Ascending aorta (tissue), 2 donors: Measurements from ENCODE around the gene SLC2A2. TPM values are rescaled to one million over a fixed set of nuclear protein-coding genes. Genes with fewer than 3 reads are reported as not detected.

Experiments used
- DNase-seq, 2 donors: peaks; one replicate each; pipeline ENCODE4 v3.0.0-alpha.2; 2019; ENCODE audit warnings: low spot score in 2 of 2
- H3K27ac ChIP-seq, 2 donors: fragments of 200-600 bp; sonication (generic); one replicate each; pipeline ENCODE4 v1.5.1; 2016 to 2017; ENCODE audit warnings: mild to moderate bottlenecking in 1 of 2
- H3K27me3 ChIP-seq: fragments of 200-600 bp; sonication (generic); one replicate; pipeline ENCODE4 v1.5.1; 2017
- H3K36me3 ChIP-seq, 2 donors: fragments of 200-600 bp; sonication (generic); one replicate each; pipeline ENCODE4 v1.5.1; 2016
- H3K4me1 ChIP-seq, 2 donors: fragments of 200-600 bp; sonication (generic); one replicate each; pipeline ENCODE4 v1.5.1; 2016 to 2017; ENCODE audit warnings: mild to moderate bottlenecking in 1 of 2
- H3K4me3 ChIP-seq, 2 donors: fragments of 200-600 bp; sonication (generic); one replicate each; pipeline ENCODE4 v1.5.1; 2016 to 2017; ENCODE audit warnings: mild to moderate bottlenecking in 1 of 2
- H3K9me3 ChIP-seq, 2 donors: fragments of 200-600 bp; sonication (generic); one replicate each; pipeline ENCODE4 v1.5.1; 2016
- intact Hi-C: fragments of 100-400 bp; cut with DNase I; formaldehyde crosslinking; loops from one replicate; pipeline ENCODE4 v1.15.1; 2023
- total RNA-seq: library from RNA; depleted of rRNA; stranded (reverse); fragments of >200 nt; gene quantifications from one replicate; pipeline ENCODE4 v1.1.0, GENCODE V29; 2016
- TF ChIP-seq, protein P1 (sequence below), 3 experiments: fragments of 200-600 bp in 2 of 3; fragments of 450-650 bp in 1 of 3; sonication (generic) in 2 of 3; IDR thresholded peaks; one replicate each; pipeline ENCODE4 v1.5.1; 2016 to 2019; ENCODE audit warnings: antibody characterized with exemption in 3 of 3, mild to moderate bottlenecking in 1 of 3, moderate library complexity in 1 of 3

Gene SLC2A2
- total RNA-seq, 1 donor from 2014 or later, result not detected

- intact Hi-C loops, result no loop called here
- H3K9me3 ChIP-seq, result no peaks in the 10 kb centered on the region
- TF ChIP-seq, protein P1, sequence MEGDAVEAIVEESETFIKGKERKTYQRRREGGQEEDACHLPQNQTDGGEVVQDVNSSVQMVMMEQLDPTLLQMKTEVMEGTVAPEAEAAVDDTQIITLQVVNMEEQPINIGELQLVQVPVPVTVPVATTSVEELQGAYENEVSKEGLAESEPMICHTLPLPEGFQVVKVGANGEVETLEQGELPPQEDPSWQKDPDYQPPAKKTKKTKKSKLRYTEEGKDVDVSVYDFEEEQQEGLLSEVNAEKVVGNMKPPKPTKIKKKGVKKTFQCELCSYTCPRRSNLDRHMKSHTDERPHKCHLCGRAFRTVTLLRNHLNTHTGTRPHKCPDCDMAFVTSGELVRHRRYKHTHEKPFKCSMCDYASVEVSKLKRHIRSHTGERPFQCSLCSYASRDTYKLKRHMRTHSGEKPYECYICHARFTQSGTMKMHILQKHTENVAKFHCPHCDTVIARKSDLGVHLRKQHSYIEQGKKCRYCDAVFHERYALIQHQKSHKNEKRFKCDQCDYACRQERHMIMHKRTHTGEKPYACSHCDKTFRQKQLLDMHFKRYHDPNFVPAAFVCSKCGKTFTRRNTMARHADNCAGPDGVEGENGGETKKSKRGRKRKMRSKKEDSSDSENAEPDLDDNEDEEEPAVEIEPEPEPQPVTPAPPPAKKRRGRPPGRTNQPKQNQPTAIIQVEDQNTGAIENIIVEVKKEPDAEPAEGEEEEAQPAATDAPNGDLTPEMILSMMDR (IDR thresholded peaks at IDR 0.05), result no peak
Measured at GRCh38 chr3:171044835-171045793, 18.6 kb upstream of the SLC2A2 start.

GRCh38 chr3:171044384-171044783 is 17.9 kb upstream of the SLC2A2 start:
- H3K4me3 ChIP-seq, result no peak overlapping the region
- TF ChIP-seq, protein P1 (IDR thresholded peaks at IDR 0.05), result no peak
- no peak for DNase-seq
- no peak overlapping the region for H3K27ac ChIP-seq
- H3K4me1 ChIP-seq, result no peaks in the 10 kb centered on the region
- H3K9me3 ChIP-seq, result no peaks in the 10 kb centered on the region
- no peaks in the 10 kb centered on the region for H3K27me3 ChIP-seq
- no peaks in the 10 kb centered on the region for H3K36me3 ChIP-seq
- intact Hi-C loops, result no loop called here

More at GRCh38 chr3:171044835-171045793, 18.6 kb upstream of the SLC2A2 start:
- Histone ChIP-seq H3K4me1 (no peaks in the 10 kb centered on the region), H3K27me3 (no peaks in the 10 kb centered on the region), H3K4me3 (no peak overlapping the region), H3K27ac (no peak overlapping the region), H3K36me3 (no peaks in the 10 kb centered on the region)
- DNase-seq, result no peak

DNA sequence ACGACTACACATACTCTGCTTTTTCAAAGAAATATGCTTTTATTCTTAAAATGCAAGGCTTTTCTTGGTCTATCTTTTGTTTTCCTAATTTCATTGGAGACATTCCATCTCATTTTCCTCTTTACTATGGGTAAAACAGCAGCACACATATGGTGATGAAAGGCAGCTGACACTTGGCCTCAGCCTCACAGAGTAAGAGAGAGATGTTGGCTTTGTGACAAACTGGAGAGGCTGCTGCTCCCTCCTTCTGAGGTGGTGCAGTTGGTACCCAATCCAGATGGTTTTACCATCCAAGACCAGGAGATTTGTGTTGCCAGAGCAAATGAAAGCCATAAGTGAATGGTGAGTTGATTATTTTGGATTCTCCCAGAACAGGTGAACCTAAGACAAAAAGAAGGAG is 13.2 kb upstream of the SLC2A2 start:
- intact Hi-C loops, result no loop called here
- no peaks in the 10 kb centered on the region for H3K27me3 ChIP-seq

DNA sequence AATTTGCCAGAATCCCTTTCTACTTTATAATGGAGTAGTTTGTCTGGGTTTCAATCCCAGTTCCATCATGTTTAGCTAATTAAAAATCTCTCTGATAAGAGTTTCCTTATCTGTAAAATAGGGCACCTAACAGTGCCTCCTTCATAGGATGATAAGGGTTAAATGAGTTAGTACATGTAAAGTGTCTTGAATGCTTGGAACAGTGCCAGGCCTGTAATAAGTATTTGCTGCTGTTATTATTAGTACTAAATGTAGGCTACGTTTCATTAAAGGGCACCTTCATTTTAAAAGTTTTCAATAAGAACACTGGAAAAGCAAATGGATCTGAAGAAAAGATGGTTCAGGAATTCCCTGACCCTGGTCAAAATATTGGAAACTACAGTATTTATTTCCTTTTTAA is 11.8 kb upstream of the SLC2A2 start:
- Histone ChIP-seq H3K9me3 (no peaks in the 10 kb centered on the region), H3K4me3 (no peak overlapping the region), H3K36me3 (no peaks in the 10 kb centered on the region), H3K27ac (no peak overlapping the region), H3K27me3 (no peaks in the 10 kb centered on the region), H3K4me1 (no peaks in the 10 kb centered on the region)
- TF ChIP-seq, protein P1 (IDR thresholded peaks at IDR 0.05), result no peak
- no peak for DNase-seq
- intact Hi-C loops, result no loop called here

More for the DNA sequence above, 13.2 kb upstream of the SLC2A2 start:
- H3K36me3 ChIP-seq, result no peaks in the 10 kb centered on the region
- TF ChIP-seq, protein P1 (IDR thresholded peaks at IDR 0.05), result no peak
- no peak overlapping the region for H3K27ac ChIP-seq
- H3K4me1 ChIP-seq, result no peaks in the 10 kb centered on the region
- H3K4me3 ChIP-seq, result no peak overlapping the region
- no peak for DNase-seq
- H3K9me3 ChIP-seq, result no peaks in the 10 kb centered on the region

GRCh38 chr3:171028779-171029232 is 2.3 kb upstream of the SLC2A2 start:
- no peaks in the 10 kb centered on the region for H3K36me3 ChIP-seq
- H3K27me3 ChIP-seq, result no peaks in the 10 kb centered on the region
- intact Hi-C loops, result no loop called here
- H3K9me3 ChIP-seq, result no peaks in the 10 kb centered on the region
- no peak overlapping the region for H3K27ac ChIP-seq
- TF ChIP-seq, protein P1 (IDR thresholded peaks at IDR 0.05), result no peak
- peak overlapping the region; percentile 41 to 65 for H3K4me3 ChIP-seq
- no peak for DNase-seq
- no peaks in the 10 kb centered on the region for H3K4me1 ChIP-seq
